H1 (cell line): ENCODE measurements around the gene ZSWIM7. TPM values are rescaled to one million over a fixed set of nuclear protein-coding genes. Genes with fewer than 3 reads are reported as not detected.
A peak's percentile ranks its signal among the peaks of the same experiment; 100 is the strongest.

Experiments
- CTCF ChIA-PET: fragments of 300-600 bp; sonication (Branson Sonifier 250); formaldehyde crosslinking; loops from one replicate; lab custom pipeline; 2021; ENCODE audit not compliant: partially characterized antibody; lab: Charles Lee
- POLR2A ChIA-PET: fragments of 300-600 bp; sonication (Branson Sonifier 250); formaldehyde crosslinking; loops from one replicate; lab custom pipeline; 2021; ENCODE audit warnings: inconsistent platforms; ENCODE audit not compliant: partially characterized antibody; lab: Charles Lee
- DNase-seq, 2 experiments: peaks; one replicate each; pipeline versions ENCODE4 v3.0.0 to v3.0.0-alpha.2; 2010 to 2022; ENCODE audit warnings: low spot score in 2 of 2, low read depth in 1 of 2, mixed read lengths in 1 of 2
- FAIRE-seq: peaks from 2 replicates; lab custom pipeline; 2011; peaks lifted over from hg19 to GRCh38; lab: Jason Lieb, UNC
- H2AFZ ChIP-seq: 2 replicates; pipeline ENCODE4 v1.8.1; 2012; ENCODE audit warnings: low read length, inconsistent platforms
- H2AK5ac ChIP-seq: 2 replicates; pipeline ENCODE4 v1.6.1; 2013; ENCODE audit warnings: low read depth, low read length
- H2BK120ac ChIP-seq: replicated peaks from 2 replicates; pipeline ENCODE3; 2013; ENCODE audit warnings: low read depth, low read length, inconsistent platforms
- H2BK12ac ChIP-seq: 2 replicates; pipeline ENCODE4 v1.6.1; 2013; ENCODE audit warnings: low read depth, low read length
- H2BK15ac ChIP-seq: 2 replicates; pipeline ENCODE4 v1.6.1; 2013; ENCODE audit warnings: low read length
- H2BK20ac ChIP-seq: 2 replicates; pipeline ENCODE4 v1.6.1; 2013; ENCODE audit warnings: low read length
- H2BK5ac ChIP-seq: 2 replicates; pipeline ENCODE4 v1.6.1; 2013; ENCODE audit warnings: low read depth, low read length
- H3K14ac ChIP-seq: 2 replicates; pipeline ENCODE4 v1.6.1; 2013; ENCODE audit warnings: inconsistent platforms; ENCODE audit not compliant: insufficient read length
- H3K18ac ChIP-seq: 2 replicates; pipeline ENCODE4 v1.6.1; 2013; ENCODE audit warnings: low read length; ENCODE audit errors: extremely low read depth
- H3K23ac ChIP-seq: 2 replicates; pipeline ENCODE4 v1.6.1; 2013; ENCODE audit warnings: inconsistent platforms; ENCODE audit not compliant: insufficient read length
- H3K23me2 ChIP-seq: 2 replicates; pipeline ENCODE4 v1.6.1; 2013; ENCODE audit warnings: low read depth, low read length
- H3K27ac ChIP-seq: 2 replicates; pipeline ENCODE4 v1.6.1; 2011; ENCODE audit warnings: low read depth, low read length, inconsistent platforms
- H3K27me3 ChIP-seq, 4 experiments: replicated peaks in 1 of 4; 1 replicate in 1 of 4; 2 replicates in 3 of 4; pipeline versions ENCODE4 v1.6.1 to v1.8.1; 2011 to 2013; ENCODE audit warnings: low read length in 3 of 4, mild to moderate bottlenecking in 3 of 4, inconsistent platforms in 2 of 4, mixed read lengths in 2 of 4, moderate library complexity in 1 of 4; ENCODE audit not compliant: control insufficient read depth in 3 of 4, insufficient read depth in 3 of 4; ENCODE audit errors: extremely low read depth in 1 of 4
- H3K36me3 ChIP-seq, 4 experiments: 2 replicates each; pipeline versions ENCODE4 v1.6.1 to v1.8.1; 2011 to 2013; ENCODE audit warnings: mild to moderate bottlenecking in 4 of 4, low read length in 3 of 4, moderate library complexity in 2 of 4, control low read depth in 1 of 4, inconsistent platforms in 1 of 4; ENCODE audit not compliant: insufficient read depth in 4 of 4, control insufficient read depth in 2 of 4
- H3K4ac ChIP-seq: replicated peaks from 2 replicates; pipeline ENCODE3; 2013; ENCODE audit warnings: low read length, low read depth, mixed read lengths, inconsistent platforms; ENCODE audit not compliant: insufficient read length
- H3K4me1 ChIP-seq, 4 experiments: replicated peaks in 1 of 4; 1 replicate in 1 of 4; 2 replicates in 3 of 4; pipeline versions ENCODE4 v1.6.1 to v1.8.1; 2011 to 2013; ENCODE audit warnings: low read length in 3 of 4, inconsistent platforms in 2 of 4, mixed read lengths in 1 of 4; ENCODE audit not compliant: insufficient read depth in 4 of 4, control insufficient read depth in 3 of 4
- H3K4me2 ChIP-seq, 2 experiments: 2 replicates each; pipeline versions ENCODE4 v1.6.1 to v1.8.1; 2011 to 2013; ENCODE audit warnings: low read depth in 2 of 2, low read length in 2 of 2, control low read depth in 1 of 2, inconsistent platforms in 1 of 2, mild to moderate bottlenecking in 1 of 2; ENCODE audit not compliant: insufficient read depth in 1 of 2
- H3K4me3 ChIP-seq, 4 experiments: fragments of 200-600, 300-600 bp in 1 of 4; sonication (generic), shearing (Covaris generic), sonication (Bioruptor Twin) in 1 of 4; 2 replicates each; pipeline versions ENCODE4 v1.5.1 to v1.8.1; 2011 to 2016; ENCODE audit warnings: low read length in 4 of 4, low read depth in 3 of 4, control low read depth in 2 of 4, inconsistent platforms in 2 of 4, mild to moderate bottlenecking in 2 of 4, mixed read lengths in 1 of 4, moderate library complexity in 1 of 4; ENCODE audit not compliant: insufficient read depth in 2 of 4; ENCODE audit errors: extremely low read depth in 1 of 4
- H3K56ac ChIP-seq: replicated peaks from 2 replicates; pipeline ENCODE3; 2013; ENCODE audit warnings: low read depth, mild to moderate bottlenecking, mixed read lengths, low read length, inconsistent platforms; ENCODE audit not compliant: insufficient read length
- H3K79me1 ChIP-seq: 2 replicates; pipeline ENCODE4 v1.6.1; 2013; ENCODE audit warnings: low read depth, low read length, control low read depth
- H3K79me2 ChIP-seq, 2 experiments: 2 replicates each; pipeline versions ENCODE4 v1.6.1 to v1.8.1; 2012 to 2013; ENCODE audit warnings: low read length in 2 of 2, mild to moderate bottlenecking in 2 of 2, inconsistent platforms in 1 of 2; ENCODE audit not compliant: insufficient read depth in 2 of 2, control insufficient read depth in 1 of 2
- H3K9ac ChIP-seq, 4 experiments: replicated peaks in 1 of 4; 1 replicate in 1 of 4; 2 replicates in 3 of 4; pipeline versions ENCODE4 v1.6.1 to v1.8.1; 2011 to 2013; ENCODE audit warnings: low read depth in 3 of 4, low read length in 3 of 4, control low read depth in 2 of 4, mild to moderate bottlenecking in 2 of 4, moderate library complexity in 2 of 4, inconsistent platforms in 1 of 4; ENCODE audit errors: extremely low read depth in 1 of 4
- H3K9me3 ChIP-seq, 2 experiments: 2 replicates each; pipeline versions ENCODE4 v1.6.1 to v1.8.1; 2012 to 2013; ENCODE audit warnings: mild to moderate bottlenecking in 2 of 2, moderate library complexity in 2 of 2, control low read depth in 1 of 2, inconsistent platforms in 1 of 2, low read depth in 1 of 2, low read length in 1 of 2, mixed read lengths in 1 of 2; ENCODE audit not compliant: insufficient read depth in 2 of 2
- H4K20me1 ChIP-seq, 2 experiments: replicated peaks in 1 of 2; 2 replicates each; pipeline versions ENCODE3 to v1.8.1; 2011 to 2013; ENCODE audit warnings: inconsistent platforms in 2 of 2, low read length in 2 of 2, mild to moderate bottlenecking in 1 of 2; ENCODE audit not compliant: insufficient read depth in 2 of 2, control insufficient read depth in 1 of 2
- H4K5ac ChIP-seq: 2 replicates; pipeline ENCODE4 v1.6.1; 2013; ENCODE audit warnings: low read length, low read depth, mixed read lengths, inconsistent platforms; ENCODE audit not compliant: insufficient read length
- H4K8ac ChIP-seq: 2 replicates; pipeline ENCODE4 v1.8.0; 2013; ENCODE audit warnings: mild to moderate bottlenecking, moderate library complexity, low read length, inconsistent platforms; ENCODE audit not compliant: insufficient read depth; ENCODE audit errors: extremely low read depth
- H4K91ac ChIP-seq: replicated peaks from 2 replicates; pipeline ENCODE3; 2013; ENCODE audit warnings: low read length, mixed read lengths, inconsistent platforms; ENCODE audit not compliant: insufficient read length
- WGBS, 2 experiments: shearing (Covaris generic) in 1 of 2; methylation state at CpG; one replicate each; pipeline versions ENCODE4 v1.1.6 to v1.1.7; 2013 to 2015; ENCODE audit warnings: low lambda C conversion rate in 2 of 2, mixed read lengths in 2 of 2, inconsistent platforms in 1 of 2, low coverage in 1 of 2, missing lambda C conversion rate in 1 of 2; ENCODE audit not compliant: insufficient replicate concordance in 2 of 2, insufficient coverage in 1 of 2, insufficient read length in 1 of 2; ENCODE audit errors: extremely low coverage in 1 of 2, missing lambda C conversion rate in 1 of 2; 5-methylcytosine and 5-hydroxymethylcytosine counted together
- long read RNA-seq, 2 experiments: library from RNA in 1 of 2; library from capped mRNA in 1 of 2; stranded (forward); transcript quantifications; one replicate each; pipeline ENCODE4 v2.0.0, GENCODE V29; 2021; ENCODE audit warnings: inconsistent platforms in 1 of 2
- polyA minus RNA-seq, 3 experiments: library from RNA; depleted of rRNA, polyadenylated mRNA; stranded (reverse); fragments of >200 nt; gene quantifications; 1 replicate in 2 of 3; 2 replicates in 1 of 3; pipeline ENCODE4 v1.2.3, GENCODE V29; 2011
- polyA plus RNA-seq, 7 experiments: library from polyadenylated mRNA; depleted of rRNA in 3 of 7; stranded (reverse) in 5 of 7; unstranded in 2 of 7; fragments of >200 nt in 5 of 7; fragments of 200-250 nt in 2 of 7; gene quantifications; 1 replicate in 5 of 7; 2 replicates in 1 of 7; 4 replicates in 1 of 7; pipeline versions ENCODE4 v1.2.1 to v1.2.3, GENCODE V29; 2011 to 2013; ENCODE audit warnings: missing spikeins in 2 of 7, mixed read lengths in 2 of 7
- total RNA-seq: library from RNA; stranded (reverse); fragmentation: NEBNext Ultra II Directional; extraction: Animal tissue kit (Norgen Biotek cat#: 25700); gene quantifications from 2 replicates; pipeline ENCODE4 v1.2.1, GENCODE V29; 2021

ZSWIM7 gene, protein sequence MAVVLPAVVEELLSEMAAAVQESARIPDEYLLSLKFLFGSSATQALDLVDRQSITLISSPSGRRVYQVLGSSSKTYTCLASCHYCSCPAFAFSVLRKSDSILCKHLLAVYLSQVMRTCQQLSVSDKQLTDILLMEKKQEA
- total RNA-seq (39.3 and 39.4 TPM in 2 replicates), polyA plus RNA-seq (2011; rRNA removed) (39.0 and 57.7 TPM in 2 replicates), polyA minus RNA-seq (2011; rRNA and poly(A)+ RNA removed) (24.2 and 26.3 TPM in 2 replicates)
- 56.6 TPM for polyA plus RNA-seq (2011; cell fraction: cytosol; rRNA removed)
- 36.5 TPM for polyA plus RNA-seq (2011; cell fraction: nucleus; rRNA removed)
- polyA plus RNA-seq (2012, experiment 1 of 2) = 36.5 to 48.1 TPM (median 44.0 TPM) in 4 replicates
- 15.0 TPM for polyA plus RNA-seq (2012, experiment 2 of 2)
- 27.2 TPM for polyA plus RNA-seq (2013, experiment 1 of 2)
- polyA plus RNA-seq (2013, experiment 2 of 2) = 28.8 TPM
- 8.7 TPM for polyA minus RNA-seq (2011; cell fraction: cytosol; rRNA and poly(A)+ RNA removed)
- 8.5 TPM for polyA minus RNA-seq (2011; cell fraction: nucleus; rRNA and poly(A)+ RNA removed)
- long read RNA-seq, experiment 1, transcript ZSWIM7-205 (6 exons, 703 nt) = major isoform, 5 of 21 reads
- long read RNA-seq, experiment 1, partial matches to known transcripts = 3 of 21 reads
- long read RNA-seq, experiment 1, other reads (novel, unspliced or antisense) = 8 of 21 reads
- long read RNA-seq, experiment 2, transcript ZSWIM7-201 (5 exons, 2,008 nt) = major isoform, 11 of 25 reads
- long read RNA-seq, experiment 2, partial matches to known transcripts = 0 of 25 reads
- long read RNA-seq, experiment 2, other reads (novel, unspliced or antisense) = 4 of 25 reads

GRCh38 chr17:15999141-15999973 is at the start of gene ZSWIM7, which contains the start of gene TTC19:
TSS of gene ZSWIM7 (minus strand) at chr17:15999704. CDS start at chr17:15999594, 110 bp downstream.
TSS of gene TTC19 (plus strand) at chr17:15999824. CDS start at chr17:15999849, 25 bp downstream.
- FAIRE-seq = no peak

More at GRCh38 chr17:15999141-15999973, at the start of gene ZSWIM7, which contains the start of gene TTC19:
- H3K4me2 ChIP-seq = peak within 1 kb of the TSS; percentile 81 to 94
- POLR2A ChIA-PET = interaction anchor here (0.6 to 4.5 kb wide), 19 partner anchors 10 to 665 kb away, joined by 3 to 41 read pairs (median 4); partner anchors contain the start of genes ADORA2B and PIGL
- peak within 1 kb of the TSS; percentile 79 for H3K18ac ChIP-seq
- peaks cover 3 to 4% of the 10 kb centered on the region in 2 experiments for H4K20me1 ChIP-seq
- H4K91ac ChIP-seq = no peak within 1 kb of the TSS
- H3K23me2 ChIP-seq = peaks cover 4% of the 10 kb centered on the region
- CTCF ChIA-PET = interaction anchor here (0.6 to 4.6 kb wide), 12 partner anchors 21 to 149 kb away, joined by 3 to 38 read pairs (median 4); partner anchors contain the start of gene ADORA2B
- peaks cover 10 to 29% of the 10 kb centered on the region in 2 experiments for H3K79me2 ChIP-seq
- DNase-seq = peak; percentile 91 to 99
- peak within 1 kb of the TSS; percentile 89 for H3K27ac ChIP-seq
- peak within 1 kb of the TSS; percentile 88 to 99 (median 88) for H3K9ac ChIP-seq
- no peak within 1 kb of the TSS for H2BK20ac ChIP-seq
- H3K14ac ChIP-seq = no peak within 1 kb of the TSS
- no peak within 1 kb of the TSS for H2AK5ac ChIP-seq
- peak within 1 kb of the TSS; percentile 79 for H4K5ac ChIP-seq
- peaks cover 16 to 32% (median 29%) of the 10 kb centered on the region in 4 experiments for H3K36me3 ChIP-seq
- H4K8ac ChIP-seq = peak within 1 kb of the TSS; percentile 97
- no peak within 1 kb of the TSS for H3K23ac ChIP-seq
- peak within 1 kb of the TSS; percentile 50 for H3K56ac ChIP-seq
- peaks cover 0 to 6% (median 2%) of the 10 kb centered on the region in 4 experiments; a peak in 3 of 7 replicates for H3K4me1 ChIP-seq
- peak within 1 kb of the TSS; percentile 93 for H2BK5ac ChIP-seq
- WGBS, 2 experiments = 3% methylated on average over 77 of the region's 91 CpGs; no CpG with 5 or more reads in 1 of the 2 experiments
- no peak within 1 kb of the TSS for H3K4ac ChIP-seq
- no peaks in the 10 kb centered on the region; a peak in 1 of 4 replicates for H3K9me3 ChIP-seq
- H3K27me3 ChIP-seq = no peaks in the 10 kb centered on the region
- 0 out of 2 replicates have a peak within 1 kb of the TSS, but pooled peaks have one; percentile 2 for H2AFZ ChIP-seq
- no peak within 1 kb of the TSS for H2BK12ac ChIP-seq
- no peak within 1 kb of the TSS for H2BK120ac ChIP-seq
- H2BK15ac ChIP-seq = no peak within 1 kb of the TSS
- peaks cover 8% of the 10 kb centered on the region for H3K79me1 ChIP-seq
- peak within 1 kb of the TSS; percentile 63 to 92 (median 86) for H3K4me3 ChIP-seq
